Measurements from ENCODE around the gene BORCS5.

DNA sequence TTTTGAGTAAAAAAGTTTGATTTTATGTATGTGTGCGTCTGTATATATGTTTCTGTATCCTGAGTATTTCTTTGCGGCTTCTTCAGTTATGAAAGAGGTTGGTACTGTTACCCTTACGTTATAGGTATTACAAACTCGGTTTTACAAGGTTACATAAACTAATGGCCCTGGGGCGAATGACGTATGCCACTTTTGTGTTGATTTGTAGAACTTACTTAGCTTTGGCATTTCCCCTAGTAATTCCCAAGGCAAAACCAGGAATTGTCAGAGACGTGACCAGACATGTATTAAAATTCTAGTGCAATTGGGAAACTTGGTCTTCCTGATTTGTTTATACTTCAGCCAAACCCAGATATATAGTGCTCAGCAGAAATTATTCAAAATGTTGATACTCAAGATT is 112.5 kb downstream of the BORCS5 start:
- TF ChIP-seq, protein P1, sequence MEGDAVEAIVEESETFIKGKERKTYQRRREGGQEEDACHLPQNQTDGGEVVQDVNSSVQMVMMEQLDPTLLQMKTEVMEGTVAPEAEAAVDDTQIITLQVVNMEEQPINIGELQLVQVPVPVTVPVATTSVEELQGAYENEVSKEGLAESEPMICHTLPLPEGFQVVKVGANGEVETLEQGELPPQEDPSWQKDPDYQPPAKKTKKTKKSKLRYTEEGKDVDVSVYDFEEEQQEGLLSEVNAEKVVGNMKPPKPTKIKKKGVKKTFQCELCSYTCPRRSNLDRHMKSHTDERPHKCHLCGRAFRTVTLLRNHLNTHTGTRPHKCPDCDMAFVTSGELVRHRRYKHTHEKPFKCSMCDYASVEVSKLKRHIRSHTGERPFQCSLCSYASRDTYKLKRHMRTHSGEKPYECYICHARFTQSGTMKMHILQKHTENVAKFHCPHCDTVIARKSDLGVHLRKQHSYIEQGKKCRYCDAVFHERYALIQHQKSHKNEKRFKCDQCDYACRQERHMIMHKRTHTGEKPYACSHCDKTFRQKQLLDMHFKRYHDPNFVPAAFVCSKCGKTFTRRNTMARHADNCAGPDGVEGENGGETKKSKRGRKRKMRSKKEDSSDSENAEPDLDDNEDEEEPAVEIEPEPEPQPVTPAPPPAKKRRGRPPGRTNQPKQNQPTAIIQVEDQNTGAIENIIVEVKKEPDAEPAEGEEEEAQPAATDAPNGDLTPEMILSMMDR (IDR thresholded peaks at IDR 0.05; ENCODE audit: low read depth, low read length, poor library complexity, severe bottlenecking): no peak
- TF ChIP-seq EZH2phosphoT487 (IDR thresholded peaks at IDR 0.05; ENCODE audit: borderline replicate concordance, low read length): no peak
